ENCODE data around the gene GRIN3B.
A peak's percentile ranks its signal among the peaks of the same experiment; 100 is the strongest.

GRIN3B gene

DNA sequence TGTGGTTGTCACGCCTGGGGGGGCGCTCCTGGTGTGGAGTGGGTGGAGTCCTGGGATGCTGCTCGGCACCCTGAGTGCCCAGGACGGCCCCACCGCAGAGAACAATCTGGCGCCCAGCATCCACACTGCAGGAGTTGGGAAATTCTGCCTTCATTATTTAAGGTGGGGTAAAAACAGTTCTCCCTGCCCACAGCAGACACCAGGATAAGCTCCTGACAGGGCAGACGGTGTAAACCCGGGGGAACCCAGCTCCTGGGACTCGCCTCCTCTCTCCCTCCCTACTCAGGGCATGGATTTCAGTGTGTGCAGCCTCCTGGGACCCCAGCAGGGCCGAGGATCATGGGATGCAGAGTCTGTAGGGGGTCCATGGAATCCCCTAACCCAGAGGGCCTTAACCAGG, 23.7 kb upstream of the GRIN3B start:
- Mint-ChIP-seq H3K4me1 (ENCODE audit: low read depth in 2 of 2) (no peaks in the 10 kb centered on the region), H3K9me3 (no peaks in the 10 kb centered on the region), H3K36me3 (ENCODE audit: insufficient read depth) (peaks cover 12% of the 10 kb centered on the region), H3K27me3 (no peaks in the 10 kb centered on the region), H3K27ac (no peak overlapping the region), H3K4me3 (no peak overlapping the region)
- ATAC-seq (replicated peaks) (no peak), DNase-seq (no peak)

DNA sequence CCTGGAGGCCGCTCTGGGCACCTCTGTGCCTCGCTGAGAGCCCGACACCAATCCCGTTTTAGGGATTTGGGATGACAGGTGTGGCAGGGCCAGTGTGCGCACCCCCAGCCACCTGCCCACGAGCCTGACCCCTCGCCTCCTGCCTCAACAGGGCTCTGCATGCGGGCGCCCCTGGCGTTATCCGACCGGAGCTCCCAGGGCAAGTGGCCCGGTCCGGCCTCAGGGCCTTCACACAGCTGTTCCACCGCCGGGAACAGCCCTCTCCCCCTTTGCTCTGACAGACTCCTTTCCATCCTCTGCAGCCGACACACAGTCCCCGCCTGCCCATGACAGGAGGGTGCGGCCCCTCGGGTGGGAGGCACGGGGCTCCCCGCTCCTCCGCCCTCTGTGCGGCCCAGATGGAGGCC, 23.2 kb upstream of the GRIN3B start:
- Mint-ChIP-seq H3K9me3 (no peaks in the 10 kb centered on the region), H3K4me1 (ENCODE audit: low read depth in 2 of 2) (no peaks in the 10 kb centered on the region), H3K36me3 (ENCODE audit: insufficient read depth) (peaks cover 12% of the 10 kb centered on the region), H3K27me3 (no peaks in the 10 kb centered on the region), H3K4me3 (no peak overlapping the region), H3K27ac (no peak overlapping the region)
- DNase-seq (no peak), ATAC-seq (replicated peaks) (no peak)

DNA sequence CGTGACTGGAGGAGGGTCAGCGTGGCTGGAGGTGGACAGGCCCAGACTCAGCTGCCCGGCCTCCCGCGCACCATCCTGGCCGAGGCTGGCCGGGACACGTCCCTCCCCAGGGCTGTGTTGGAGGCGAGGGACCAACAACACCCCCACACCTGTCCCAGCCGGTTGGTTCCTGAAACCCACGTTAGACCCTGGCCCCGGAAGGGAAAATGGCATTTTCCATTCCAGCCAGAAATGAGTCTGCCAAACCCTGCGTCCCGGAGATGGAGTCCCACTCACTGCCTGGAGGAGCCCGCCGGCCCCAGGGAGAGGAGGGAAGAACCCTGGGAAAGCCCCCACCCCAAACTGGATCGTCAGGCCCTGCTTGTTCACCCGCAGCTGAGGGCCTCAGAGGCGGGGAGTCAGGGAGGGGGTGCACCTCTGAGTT, 20.9 kb upstream of the GRIN3B start:
- H3K36me3 Mint-ChIP-seq (ENCODE audit: insufficient read depth), result peaks cover 12% of the 10 kb centered on the region
- H3K27ac Mint-ChIP-seq, result no peak overlapping the region
- no peak for DNase-seq
- no peak overlapping the region for H3K4me3 Mint-ChIP-seq
- no peaks in the 10 kb centered on the region for H3K27me3 Mint-ChIP-seq
- peaks cover 2 to 4% of the 10 kb centered on the region in 2 donors for H3K4me1 Mint-ChIP-seq (ENCODE audit: low read depth in 2 of 2)
- H3K9me3 Mint-ChIP-seq, result no peaks in the 10 kb centered on the region
- ATAC-seq (replicated peaks), result no peak

GRCh38 chr19:980133-980998, 19.9 kb upstream of the GRIN3B start:
- H3K27ac Mint-ChIP-seq, result no peak overlapping the region
- peaks cover 16% of the 10 kb centered on the region for H3K36me3 Mint-ChIP-seq (ENCODE audit: insufficient read depth)
- ATAC-seq (replicated peaks) (no peak), DNase-seq (no peak)
- peaks cover 11 to 13% of the 10 kb centered on the region in 2 donors for H3K4me1 Mint-ChIP-seq (ENCODE audit: low read depth in 2 of 2)
- no peaks in the 10 kb centered on the region for H3K9me3 Mint-ChIP-seq
- no peak overlapping the region for H3K4me3 Mint-ChIP-seq
- no peaks in the 10 kb centered on the region for H3K27me3 Mint-ChIP-seq

DNA sequence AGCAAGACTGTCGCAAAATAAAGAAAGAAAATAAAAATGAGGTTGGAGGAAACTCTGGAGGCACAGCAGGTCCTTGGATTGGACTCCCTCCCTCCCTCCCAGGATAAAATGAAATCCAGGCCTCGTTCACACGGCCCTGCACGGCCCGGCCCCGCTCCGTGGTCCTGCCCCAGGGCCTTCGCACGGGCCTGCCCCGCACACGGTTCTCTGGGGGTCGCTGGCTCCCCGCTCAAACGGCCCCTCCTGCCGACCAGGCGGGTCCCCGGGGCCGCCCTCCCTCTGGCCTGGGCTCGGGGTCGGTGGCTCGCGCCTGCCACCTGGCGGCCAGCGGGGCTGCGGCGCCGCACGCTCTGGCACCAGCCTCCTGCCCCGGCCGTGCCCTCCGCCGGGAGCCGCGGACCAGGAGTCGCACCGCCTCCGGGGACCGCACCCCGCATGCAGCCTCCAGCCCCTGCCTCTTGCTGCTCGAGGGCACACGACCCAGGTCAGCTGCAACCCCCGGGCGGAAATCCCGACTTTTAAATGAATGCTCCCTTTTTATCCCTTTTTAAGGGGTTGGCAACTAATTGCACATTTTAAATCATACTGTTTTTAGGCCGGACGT, 17.6 kb upstream of the GRIN3B start:
- no peak overlapping the region for H3K27ac Mint-ChIP-seq
- H3K27me3 Mint-ChIP-seq, result no peaks in the 10 kb centered on the region
- H3K4me3 Mint-ChIP-seq, result peak overlapping the region in 1 of 2 donors; percentile 27
- H3K9me3 Mint-ChIP-seq, result no peaks in the 10 kb centered on the region
- peaks cover 11 to 17% of the 10 kb centered on the region in 2 donors for H3K4me1 Mint-ChIP-seq (ENCODE audit: low read depth in 2 of 2)
- peak; percentile 65 to 75 (median 73) for DNase-seq
- peak; percentile 66 for ATAC-seq (replicated peaks)
- peaks cover 20% of the 10 kb centered on the region for H3K36me3 Mint-ChIP-seq (ENCODE audit: insufficient read depth)

GRCh38 chr19:984165-984967, 15.9 kb upstream of the GRIN3B start, which contains the start of gene WDR18:
Gene WDR18, plus strand, starts transcription at chr19:984345. Its CDS starts 9 bp downstream, at chr19:984354.
- peaks cover 24% of the 10 kb centered on the region for H3K36me3 Mint-ChIP-seq (ENCODE audit: insufficient read depth)
- ATAC-seq (replicated peaks) (peak; percentile 87), DNase-seq (peak; percentile 80 to 89 (median 87))
- H3K4me1 Mint-ChIP-seq (ENCODE audit: low read depth in 2 of 2), result peaks cover 15 to 23% of the 10 kb centered on the region in 2 donors
- H3K4me3 Mint-ChIP-seq, result peak within 1 kb of the TSS; percentile 98 to 99
- no peaks in the 10 kb centered on the region for H3K27me3 Mint-ChIP-seq
- peak within 1 kb of the TSS; percentile 98 for H3K27ac Mint-ChIP-seq
- no peaks in the 10 kb centered on the region for H3K9me3 Mint-ChIP-seq

DNA sequence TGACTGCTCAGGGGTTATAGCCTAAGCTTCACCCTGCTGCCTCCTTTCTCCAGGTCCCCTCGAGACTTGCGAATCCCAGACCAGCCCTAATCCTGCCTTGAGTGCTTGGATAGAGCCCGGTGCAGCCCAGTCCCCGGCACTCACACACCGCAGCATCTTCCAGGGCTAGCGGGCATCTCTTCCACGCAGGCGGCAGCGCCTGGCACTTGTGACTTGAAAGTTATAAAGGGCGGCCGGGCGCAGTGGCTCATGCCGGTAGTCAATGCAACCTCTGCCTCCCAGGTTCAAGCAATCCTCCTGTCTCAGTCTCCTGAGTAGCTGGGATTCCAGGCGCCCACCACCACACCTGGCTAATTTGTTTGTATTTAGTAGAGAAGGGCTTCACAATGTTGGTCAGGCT, 14.1 kb upstream of the GRIN3B start:
- peak overlapping the region in 1 of 2 donors; percentile 99 for H3K4me3 Mint-ChIP-seq
- H3K9me3 Mint-ChIP-seq, result no peaks in the 10 kb centered on the region
- peaks cover 28% of the 10 kb centered on the region for H3K36me3 Mint-ChIP-seq (ENCODE audit: insufficient read depth)
- H3K27ac Mint-ChIP-seq, result no peak overlapping the region
- no peaks in the 10 kb centered on the region for H3K27me3 Mint-ChIP-seq
- ATAC-seq (replicated peaks) (no peak), DNase-seq (no peak)
- H3K4me1 Mint-ChIP-seq (ENCODE audit: low read depth in 2 of 2), result peaks cover 15 to 23% of the 10 kb centered on the region in 2 donors

- peak overlapping the region in 1 of 2 donors; percentile 35 for H3K27ac Mint-ChIP-seq
- H3K36me3 Mint-ChIP-seq (ENCODE audit: insufficient read depth), result peaks cover 32% of the 10 kb centered on the region
- no peaks in the 10 kb centered on the region for H3K9me3 Mint-ChIP-seq
- ATAC-seq (replicated peaks), result no peak
- no peak for DNase-seq
- H3K27me3 Mint-ChIP-seq, result no peaks in the 10 kb centered on the region
- H3K4me3 Mint-ChIP-seq, result peak overlapping the region in 1 of 2 donors; percentile 7
- peaks cover 15 to 21% of the 10 kb centered on the region in 2 donors for H3K4me1 Mint-ChIP-seq (ENCODE audit: low read depth in 2 of 2)
Measured at GRCh38 chr19:988081-988480, 12.1 kb upstream of the GRIN3B start.

DNA sequence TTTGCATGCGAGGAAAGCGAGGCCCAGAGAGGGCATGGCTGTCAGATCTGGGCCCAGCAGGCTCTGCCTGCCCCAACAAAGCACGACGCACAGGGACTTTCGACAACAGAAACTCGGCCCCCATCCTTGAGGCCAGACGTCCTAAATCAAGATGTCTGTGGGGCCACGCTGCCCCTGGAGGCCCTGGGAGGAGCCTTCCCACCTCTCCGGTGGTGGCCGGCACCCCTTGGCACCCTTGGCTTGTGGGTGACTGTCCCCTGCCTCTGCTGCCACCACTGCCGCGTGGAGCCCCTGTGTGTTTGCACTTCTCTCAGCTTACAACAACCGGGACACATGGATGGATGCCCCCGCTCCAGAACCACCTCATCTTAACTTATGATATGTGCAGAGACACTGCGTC, 11.7 kb upstream of the GRIN3B start:
- H3K27me3 Mint-ChIP-seq, result no peaks in the 10 kb centered on the region
- peaks cover 15 to 21% of the 10 kb centered on the region in 2 donors for H3K4me1 Mint-ChIP-seq (ENCODE audit: low read depth in 2 of 2)
- peak overlapping the region; percentile 57 to 72 for H3K27ac Mint-ChIP-seq
- H3K4me3 Mint-ChIP-seq, result no peak overlapping the region
- ATAC-seq (replicated peaks) (no peak), DNase-seq (no peak)
- H3K36me3 Mint-ChIP-seq (ENCODE audit: insufficient read depth), result peaks cover 35% of the 10 kb centered on the region
- no peaks in the 10 kb centered on the region for H3K9me3 Mint-ChIP-seq

DNA sequence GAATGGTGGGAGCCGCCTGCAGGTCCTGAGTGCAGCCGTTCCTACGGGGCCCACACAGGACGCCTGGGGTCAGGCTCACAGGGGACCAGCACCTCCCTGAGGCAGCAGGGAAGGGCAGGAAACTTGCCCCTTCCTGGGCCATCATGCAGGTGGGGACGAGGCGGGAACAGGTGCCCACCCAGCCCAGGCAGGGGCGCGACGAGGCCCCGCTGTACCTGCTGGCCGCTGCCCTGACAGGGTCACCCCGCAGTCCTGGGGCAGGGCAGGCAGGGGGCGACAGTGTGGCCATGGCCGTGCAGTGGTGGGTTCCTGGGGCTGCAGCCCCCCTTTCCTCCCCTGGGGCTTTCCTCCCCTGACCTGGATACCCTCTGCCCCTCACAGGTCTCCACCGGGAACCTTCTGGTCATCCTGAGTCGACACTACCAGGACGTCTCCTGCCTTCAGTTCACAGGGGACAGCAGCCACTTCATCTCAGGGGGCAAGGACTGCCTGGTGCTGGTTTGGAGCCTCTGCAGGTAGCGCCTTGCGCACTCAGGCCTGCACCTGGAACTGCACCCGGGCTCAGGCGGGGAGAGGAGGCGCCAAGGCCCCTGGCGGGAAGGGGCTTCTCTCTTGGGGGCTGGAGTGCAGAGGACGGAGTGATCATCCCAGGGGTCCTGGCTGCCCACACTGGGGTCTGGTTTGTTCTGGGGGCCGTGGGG, 10.7 kb upstream of the GRIN3B start:
- H3K4me3 Mint-ChIP-seq, result peak overlapping the region in 1 of 2 donors; percentile 29
- H3K36me3 Mint-ChIP-seq (ENCODE audit: insufficient read depth), result peaks cover 34% of the 10 kb centered on the region
- H3K4me1 Mint-ChIP-seq (ENCODE audit: low read depth in 2 of 2), result peaks cover 10 to 17% of the 10 kb centered on the region in 2 donors
- DNase-seq (no peak), ATAC-seq (replicated peaks) (no peak)
- H3K27ac Mint-ChIP-seq, result peak overlapping the region; percentile 57 to 72
- no peaks in the 10 kb centered on the region for H3K9me3 Mint-ChIP-seq
- H3K27me3 Mint-ChIP-seq, result no peaks in the 10 kb centered on the region

- H3K36me3 Mint-ChIP-seq (ENCODE audit: insufficient read depth), result peaks cover 28% of the 10 kb centered on the region
- ATAC-seq (replicated peaks) (no peak), DNase-seq (no peak)
- peak overlapping the region in 1 of 2 donors; percentile 78 for H3K27ac Mint-ChIP-seq
- H3K4me3 Mint-ChIP-seq, result no peak overlapping the region
- no peaks in the 10 kb centered on the region for H3K9me3 Mint-ChIP-seq
- peaks cover 4 to 12% of the 10 kb centered on the region in 2 donors for H3K4me1 Mint-ChIP-seq (ENCODE audit: low read depth in 2 of 2)
- no peaks in the 10 kb centered on the region for H3K27me3 Mint-ChIP-seq
Measured at GRCh38 chr19:990119-990571, 10.1 kb upstream of the GRIN3B start.

GRCh38 chr19:990746-991145, 9.5 kb upstream of the GRIN3B start:
- Mint-ChIP-seq H3K4me1 (ENCODE audit: low read depth in 2 of 2) (peaks cover 3 to 10% of the 10 kb centered on the region in 2 donors), H3K27ac (peak overlapping the region in 1 of 2 donors; percentile 78), H3K4me3 (no peak overlapping the region), H3K9me3 (no peaks in the 10 kb centered on the region), H3K27me3 (no peaks in the 10 kb centered on the region), H3K36me3 (ENCODE audit: insufficient read depth) (peaks cover 27% of the 10 kb centered on the region)
- ATAC-seq (replicated peaks), result no peak
- no peak for DNase-seq
